ENCODE results near the gene TENM3.

GRCh38 chr4:182434720-182435119, 191.5 kb downstream of the TENM3 start:
- TF ChIP-seq GATA3 (IDR thresholded peaks at IDR 0.05; ENCODE audit: low read depth, low read length) (no peak), GATA2 (IDR thresholded peaks at IDR 0.05; ENCODE audit: low read depth, low read length) (no peak)

All from SH-SY5Y (cell line).